Prostate gland (tissue), 2 donors: Measurements from ENCODE around the gene FKRP. TPM values are rescaled to one million over a fixed set of nuclear protein-coding genes. Genes with fewer than 3 reads are reported as not detected.
A peak's percentile ranks its signal among the peaks of the same experiment; 100 is the strongest.

Experiments
- DNase-seq: peaks from one replicate; pipeline ENCODE4 v3.0.0-alpha.2; 2019; ENCODE audit warnings: low spot score
- H3K27ac ChIP-seq, 2 donors: fragments of 200-600 bp; sonication (generic); 2 replicates each; pipeline ENCODE4 v1.5.1; 2017 to 2019
- H3K27me3 ChIP-seq: fragments of 200-600 bp; sonication (generic); replicated peaks from 2 replicates; pipeline ENCODE4 v1.5.1; 2019; ENCODE audit not compliant: insufficient read depth
- H3K36me3 ChIP-seq, 2 donors: fragments of 200-600 bp; sonication (generic); 1 replicate in 1 of 2; 2 replicates in 1 of 2; pipeline versions ENCODE4 v1.5.1 to v1.8.1; 2017 to 2019
- H3K4me1 ChIP-seq: fragments of 200-600 bp; sonication (generic); replicated peaks from 2 replicates; pipeline ENCODE4 v1.5.1; 2019
- H3K4me3 ChIP-seq, 2 donors: fragments of 200-600 bp; sonication (generic); 2 replicates each; pipeline ENCODE4 v1.5.1; 2017 to 2019
- H3K9me3 ChIP-seq: fragments of 200-600 bp; sonication (generic); 2 replicates; pipeline ENCODE4 v1.5.1; 2017
- POLR2A ChIP-seq: fragments of 450-650 bp; IDR thresholded peaks from one replicate; pipeline ENCODE4 v1.6.1; 2016; ENCODE audit warnings: antibody characterized with exemption, mild to moderate bottlenecking
- POLR2AphosphoS5 ChIP-seq: sonication (generic); formaldehyde crosslinking; IDR thresholded peaks from one replicate; pipeline ENCODE4 v1.6.1; 2017; ENCODE audit warnings: antibody characterized with exemption
- WGBS: methylation state at CpG from one replicate; pipeline ENCODE4 v1.1.5; 2018; 5-methylcytosine and 5-hydroxymethylcytosine counted together
- intact Hi-C: fragments of 100-400 bp; cut with DNase I; formaldehyde crosslinking; loops from one replicate; pipeline ENCODE4 v1.14.2; 2022
- total RNA-seq, 2 donors: library from RNA; depleted of rRNA; stranded (reverse); fragments of >200 nt; gene quantifications; one replicate each; pipeline ENCODE4 v1.1.0, GENCODE V29; 2016
- TF ChIP-seq, protein P1 (sequence below), 4 experiments: fragments of 200-600 bp in 2 of 4; fragments of 450-650 bp in 2 of 4; sonication (generic) in 2 of 4; IDR thresholded peaks; 1 replicate in 3 of 4; 2 replicates in 1 of 4; pipeline ENCODE4 v1.5.1; 2016 to 2019; ENCODE audit warnings: antibody characterized with exemption in 4 of 4, mild to moderate bottlenecking in 2 of 4, moderate library complexity in 2 of 4

FKRP gene
- total RNA-seq, 2 donors from 2014 or later = 15.2 to 32.0 TPM

DNA sequence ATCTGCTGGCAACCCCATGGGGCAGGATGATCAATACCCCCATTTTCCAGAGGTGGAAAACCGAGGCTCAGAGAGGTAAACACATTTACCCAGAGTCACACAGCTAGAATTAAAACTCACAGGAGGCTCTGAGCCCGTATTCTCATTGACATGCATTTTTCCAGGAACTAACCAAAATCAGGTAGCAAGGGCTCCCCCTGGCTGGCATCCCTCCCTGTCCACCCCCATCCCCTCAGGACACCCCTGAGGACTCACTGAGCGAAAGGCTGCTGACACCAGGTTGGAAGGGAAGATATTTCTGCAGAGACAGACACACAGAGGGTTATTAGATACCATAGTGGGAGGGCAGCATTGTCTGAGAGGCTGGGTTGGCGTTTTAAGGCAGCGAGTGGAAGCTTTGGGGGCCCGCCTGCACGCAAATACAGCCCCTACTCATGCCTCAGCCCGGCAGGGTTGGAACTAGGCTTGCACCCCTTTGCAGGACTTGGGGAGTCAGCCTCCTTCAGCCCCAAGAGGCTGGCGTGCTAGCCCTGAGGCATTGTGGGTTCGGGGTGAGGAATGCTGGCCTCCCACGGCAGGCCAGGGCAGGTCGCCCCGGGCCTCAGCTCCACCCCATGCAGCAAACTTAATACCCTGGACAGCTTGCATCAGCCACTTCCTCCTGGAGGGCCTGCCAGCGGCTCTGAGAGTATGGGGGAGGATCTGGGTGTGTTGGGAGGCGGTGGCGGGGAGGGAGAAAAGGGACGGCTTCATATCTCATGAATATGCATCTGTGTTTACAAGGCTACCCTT, 38.6 kb downstream of the FKRP start:
- Histone ChIP-seq H3K4me1 (peaks cover 13% of the 10 kb centered on the region), H3K27me3 (no peaks in the 10 kb centered on the region), H3K9me3 (no peaks in the 10 kb centered on the region), H3K27ac (peak overlapping the region; percentile 89 to 92), H3K4me3 (peak overlapping the region; percentile 76 to 93), H3K36me3 (peaks cover 0 to 6% of the 10 kb centered on the region in 2 donors)
- intact Hi-C loops = loop anchor here (5.0 kb wide), 1 partner anchor 42 kb away; no protein-coding TSS in a partner anchor
- WGBS = 12% methylated on average over 17 of the region's 17 CpGs
- TF ChIP-seq, protein P1, sequence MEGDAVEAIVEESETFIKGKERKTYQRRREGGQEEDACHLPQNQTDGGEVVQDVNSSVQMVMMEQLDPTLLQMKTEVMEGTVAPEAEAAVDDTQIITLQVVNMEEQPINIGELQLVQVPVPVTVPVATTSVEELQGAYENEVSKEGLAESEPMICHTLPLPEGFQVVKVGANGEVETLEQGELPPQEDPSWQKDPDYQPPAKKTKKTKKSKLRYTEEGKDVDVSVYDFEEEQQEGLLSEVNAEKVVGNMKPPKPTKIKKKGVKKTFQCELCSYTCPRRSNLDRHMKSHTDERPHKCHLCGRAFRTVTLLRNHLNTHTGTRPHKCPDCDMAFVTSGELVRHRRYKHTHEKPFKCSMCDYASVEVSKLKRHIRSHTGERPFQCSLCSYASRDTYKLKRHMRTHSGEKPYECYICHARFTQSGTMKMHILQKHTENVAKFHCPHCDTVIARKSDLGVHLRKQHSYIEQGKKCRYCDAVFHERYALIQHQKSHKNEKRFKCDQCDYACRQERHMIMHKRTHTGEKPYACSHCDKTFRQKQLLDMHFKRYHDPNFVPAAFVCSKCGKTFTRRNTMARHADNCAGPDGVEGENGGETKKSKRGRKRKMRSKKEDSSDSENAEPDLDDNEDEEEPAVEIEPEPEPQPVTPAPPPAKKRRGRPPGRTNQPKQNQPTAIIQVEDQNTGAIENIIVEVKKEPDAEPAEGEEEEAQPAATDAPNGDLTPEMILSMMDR (IDR thresholded peaks at IDR 0.05) = peak in 1 of 4 experiments; percentile 24
- TF ChIP-seq POLR2A (peak; percentile 38), POLR2AphosphoS5 (peak; percentile 96)
- DNase-seq = peak; percentile 88

DNA sequence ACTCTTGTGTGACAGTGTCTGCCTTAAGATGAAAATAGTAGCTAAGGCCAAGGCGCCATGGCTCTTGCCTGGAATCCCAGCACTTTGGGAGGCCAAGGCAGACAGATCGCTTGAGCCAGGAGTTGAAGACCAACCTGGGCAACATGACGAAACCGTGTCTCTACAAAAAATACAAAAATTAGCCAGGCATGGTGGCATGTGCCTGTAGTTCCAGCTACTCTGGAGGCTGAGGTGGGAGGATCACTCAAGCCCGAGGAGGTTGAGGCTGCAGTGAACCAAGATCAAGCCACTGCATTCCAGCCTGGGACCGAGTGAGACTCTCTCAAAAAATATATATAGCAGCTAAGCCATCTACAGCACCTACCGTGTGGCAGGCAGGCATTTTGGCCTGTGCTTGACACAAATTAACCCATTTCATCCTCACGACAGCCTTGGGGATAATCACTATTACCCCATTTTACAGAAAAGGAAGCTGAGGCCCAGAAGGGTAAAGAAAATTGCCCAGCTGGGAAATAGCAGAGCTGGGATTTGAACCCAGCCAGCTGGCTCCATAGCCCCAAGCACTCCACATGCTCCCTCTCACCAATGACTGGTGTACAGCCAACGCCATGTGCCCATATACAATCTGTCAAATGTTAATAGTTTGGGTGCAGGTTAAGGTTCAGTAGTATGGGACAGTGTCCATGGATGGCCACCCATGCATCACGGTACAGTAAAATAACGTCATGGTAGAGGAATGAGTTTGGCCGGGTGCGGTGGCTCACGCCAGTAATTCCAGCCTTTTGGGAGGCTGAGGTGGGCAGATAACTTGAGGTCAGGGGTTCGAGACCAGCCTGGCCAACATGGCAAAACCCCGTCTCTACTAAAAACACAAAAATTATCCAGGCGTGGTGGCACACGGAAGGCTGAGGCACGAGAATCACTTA, 39.5 kb downstream of the FKRP start:
- TF ChIP-seq, protein P1 (IDR thresholded peaks at IDR 0.05) = no peak
- no peak for TF ChIP-seq POLR2A
- TF ChIP-seq POLR2AphosphoS5 = no peak
- Histone ChIP-seq H3K4me1 (peaks cover 13% of the 10 kb centered on the region), H3K27ac (peak overlapping the region; percentile 89 to 92), H3K9me3 (no peaks in the 10 kb centered on the region), H3K27me3 (no peaks in the 10 kb centered on the region), H3K36me3 (peaks cover 0 to 6% of the 10 kb centered on the region in 2 donors), H3K4me3 (peak overlapping the region; percentile 76 to 93)
- DNase-seq = no peak
- 69% methylated on average over 19 of the region's 19 CpGs for WGBS
- intact Hi-C loops = loop anchor here (5.0 kb wide), 1 partner anchor 43 kb away; no protein-coding TSS in a partner anchor

DNA sequence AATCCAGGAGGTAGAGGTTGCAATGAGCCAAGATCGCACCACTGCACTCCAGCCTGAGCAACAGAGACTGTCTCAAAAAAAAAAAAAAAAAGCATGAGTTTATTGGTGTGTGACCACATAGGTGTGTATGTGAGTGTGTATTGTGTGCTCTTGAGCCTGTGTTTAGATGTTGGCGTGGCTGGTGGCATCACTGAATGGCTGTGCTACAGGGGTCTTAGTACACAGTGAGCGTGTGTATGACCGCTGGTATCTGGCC, 40.1 kb downstream of the FKRP start:
- Histone ChIP-seq H3K27me3 (no peaks in the 10 kb centered on the region), H3K4me3 (peak overlapping the region; percentile 76 to 93), H3K9me3 (no peaks in the 10 kb centered on the region), H3K4me1 (peaks cover 13% of the 10 kb centered on the region), H3K36me3 (peaks cover 0 to 3% of the 10 kb centered on the region in 2 donors), H3K27ac (peak overlapping the region; percentile 89 to 92)
- intact Hi-C loops = loop anchor here (2.0 to 5.0 kb wide), 2 partner anchors 29 to 44 kb away; no protein-coding TSS in a partner anchor
- WGBS = 49% methylated on average over 4 of the region's 4 CpGs
- no peak for TF ChIP-seq POLR2AphosphoS5
- TF ChIP-seq, protein P1 (IDR thresholded peaks at IDR 0.05) = no peak
- no peak for TF ChIP-seq POLR2A
- no peak for DNase-seq

DNA sequence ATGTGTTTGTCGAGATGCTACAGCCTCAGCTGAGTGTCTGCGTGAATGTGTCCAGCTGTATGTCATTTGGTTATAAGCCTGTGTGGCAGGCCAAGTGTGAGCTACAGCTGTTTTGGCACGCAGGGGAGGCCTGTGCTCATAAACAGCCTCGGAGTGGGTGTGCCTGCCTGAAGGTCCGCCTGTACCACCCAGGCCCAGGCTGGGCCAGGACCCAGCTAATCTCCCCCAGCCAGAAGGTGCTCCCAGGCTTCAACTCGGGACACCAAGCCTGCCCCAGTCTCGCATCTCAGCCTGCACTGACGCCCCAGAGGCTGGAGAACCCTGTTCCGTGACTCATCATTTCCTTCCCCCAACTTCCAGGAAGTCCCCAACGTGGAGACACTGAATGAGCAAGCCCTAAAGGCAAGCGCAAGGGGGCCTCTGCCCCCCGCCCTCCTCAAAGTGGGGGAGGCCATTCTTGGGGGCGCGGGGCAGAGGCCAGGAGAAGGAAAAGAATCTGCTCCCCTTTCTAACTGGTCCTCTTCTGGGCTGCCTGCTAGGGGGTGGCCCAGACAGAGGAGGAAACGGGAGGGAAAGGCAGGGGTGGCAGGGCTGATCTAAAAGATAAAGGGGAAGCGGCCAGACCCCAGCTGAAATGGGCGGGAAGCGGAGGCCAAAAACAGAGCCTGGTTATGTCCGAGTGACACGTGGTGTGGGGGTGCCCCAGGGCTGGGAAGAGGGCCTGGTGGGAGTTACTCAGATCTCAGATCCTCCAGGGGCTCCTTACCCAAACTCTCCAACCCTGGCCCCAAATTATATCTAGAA, 40.6 kb downstream of the FKRP start:
- TF ChIP-seq POLR2AphosphoS5 (peak; percentile 81), POLR2A (peak; percentile 34)
- TF ChIP-seq, protein P1 (IDR thresholded peaks at IDR 0.05) = no peak
- peaks cover 13% of the 10 kb centered on the region for H3K4me1 ChIP-seq
- no peaks in the 10 kb centered on the region for H3K27me3 ChIP-seq
- WGBS = 5% methylated on average over 20 of the region's 20 CpGs
- no peaks in the 10 kb centered on the region for H3K9me3 ChIP-seq
- intact Hi-C loops = loop anchor here (2.0 to 5.0 kb wide), 2 partner anchors 30 to 44 kb away; no protein-coding TSS in a partner anchor
- no peaks in the 10 kb centered on the region for H3K36me3 ChIP-seq
- H3K4me3 ChIP-seq = peak overlapping the region; percentile 76 to 93
- peak; percentile 71 for DNase-seq
- H3K27ac ChIP-seq = peak overlapping the region; percentile 89 to 92
